Measurements from ENCODE around the gene COL9A3. TPM values are rescaled to one million over a fixed set of nuclear protein-coding genes. Genes with fewer than 3 reads are reported as not detected.

Gene COL9A3
- polyA plus RNA-seq, 1 donor from 2014 or later: 3.1 TPM

DNA sequence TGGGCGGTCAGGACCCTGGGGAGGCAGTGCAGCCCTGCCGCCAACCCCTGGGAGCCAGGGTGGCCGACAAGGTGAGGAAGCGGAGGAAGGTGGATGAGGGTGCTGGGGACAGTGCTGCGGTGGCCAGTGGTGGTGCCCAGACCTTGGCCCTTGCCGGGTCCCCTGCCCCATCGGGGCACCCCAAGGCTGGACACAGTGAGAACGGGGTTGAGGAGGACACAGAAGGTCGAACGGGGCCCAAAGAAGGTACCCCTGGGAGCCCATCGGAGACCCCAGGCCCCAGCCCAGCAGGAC lies 4.0 kb upstream of the COL9A3 start:
- Histone ChIP-seq H3K27me3 (ENCODE audit: insufficient read depth, low read depth, low read length) (peaks cover 22% of the 10 kb centered on the region), H3F3A (ENCODE audit: insufficient read depth, low read length, poor library complexity, severe bottlenecking) (no peaks in the 10 kb centered on the region), H3K4me2 (ENCODE audit: low read length) (no peak overlapping the region), H3K36me3 (ENCODE audit: insufficient read depth, low read length) (no peaks in the 10 kb centered on the region), H3K27ac (ENCODE audit: low read length) (no peak overlapping the region), H3K9me2 (ENCODE audit: insufficient read depth, low read length) (no peaks in the 10 kb centered on the region), H3K9me3 (ENCODE audit: low read length) (no peaks in the 10 kb centered on the region), H2AFZ (ENCODE audit: low read depth, low read length) (no peak overlapping the region), H3K9ac (ENCODE audit: low read length) (no peak overlapping the region), H3K79me2 (replicated peaks; ENCODE audit: insufficient read depth, low read length) (no peaks in the 10 kb centered on the region), H4K20me1 (ENCODE audit: insufficient read depth) (no peaks in the 10 kb centered on the region), H3K4me3 (ENCODE audit: low read length) (no peak overlapping the region)
- TF ChIP-seq, protein P1, sequence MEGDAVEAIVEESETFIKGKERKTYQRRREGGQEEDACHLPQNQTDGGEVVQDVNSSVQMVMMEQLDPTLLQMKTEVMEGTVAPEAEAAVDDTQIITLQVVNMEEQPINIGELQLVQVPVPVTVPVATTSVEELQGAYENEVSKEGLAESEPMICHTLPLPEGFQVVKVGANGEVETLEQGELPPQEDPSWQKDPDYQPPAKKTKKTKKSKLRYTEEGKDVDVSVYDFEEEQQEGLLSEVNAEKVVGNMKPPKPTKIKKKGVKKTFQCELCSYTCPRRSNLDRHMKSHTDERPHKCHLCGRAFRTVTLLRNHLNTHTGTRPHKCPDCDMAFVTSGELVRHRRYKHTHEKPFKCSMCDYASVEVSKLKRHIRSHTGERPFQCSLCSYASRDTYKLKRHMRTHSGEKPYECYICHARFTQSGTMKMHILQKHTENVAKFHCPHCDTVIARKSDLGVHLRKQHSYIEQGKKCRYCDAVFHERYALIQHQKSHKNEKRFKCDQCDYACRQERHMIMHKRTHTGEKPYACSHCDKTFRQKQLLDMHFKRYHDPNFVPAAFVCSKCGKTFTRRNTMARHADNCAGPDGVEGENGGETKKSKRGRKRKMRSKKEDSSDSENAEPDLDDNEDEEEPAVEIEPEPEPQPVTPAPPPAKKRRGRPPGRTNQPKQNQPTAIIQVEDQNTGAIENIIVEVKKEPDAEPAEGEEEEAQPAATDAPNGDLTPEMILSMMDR (IDR thresholded peaks at IDR 0.05; ENCODE audit: poor library complexity, severe bottlenecking): no peak
- no peak for TF ChIP-seq SMC3 (conservative IDR thresholded peaks at IDR 0.05; ENCODE audit: poor library complexity)
- TF ChIP-seq MXI1 (conservative IDR thresholded peaks at IDR 0.05; ENCODE audit: poor library complexity, severe bottlenecking): no peak
- TF ChIP-seq POLR2AphosphoS5 (IDR thresholded peaks at IDR 0.05): no peak
- TF ChIP-seq EP300 (conservative IDR thresholded peaks at IDR 0.05; ENCODE audit: poor library complexity, severe bottlenecking): no peak
- TF ChIP-seq RAD21 (conservative IDR thresholded peaks at IDR 0.05): no peak

DNA sequence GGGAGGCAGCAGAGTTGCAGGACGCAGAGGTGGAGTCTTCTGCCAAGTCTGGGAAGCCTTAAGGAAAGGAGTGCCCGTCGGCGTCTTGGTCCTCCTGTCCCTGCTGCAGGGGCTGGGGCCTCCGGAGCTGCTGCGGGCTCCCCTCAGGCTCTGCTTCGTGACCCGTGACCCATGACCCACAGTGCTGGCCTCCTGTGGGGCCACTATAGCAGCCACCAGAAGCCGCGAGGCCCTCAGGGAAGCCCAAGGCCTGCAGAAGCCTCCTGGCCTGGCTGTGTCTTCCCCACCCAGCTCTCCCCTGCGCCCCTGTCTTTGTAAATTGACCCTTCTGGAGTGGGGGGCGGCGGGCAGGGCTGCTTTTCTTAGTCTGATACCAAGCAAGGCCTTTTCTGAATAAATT lies 3.3 kb upstream of the COL9A3 start:
- TF ChIP-seq MXI1 (conservative IDR thresholded peaks at IDR 0.05; ENCODE audit: poor library complexity, severe bottlenecking) (no peak), TAF1 (IDR thresholded peaks at IDR 0.05; ENCODE audit: low read depth) (no peak), POLR2AphosphoS5 (IDR thresholded peaks at IDR 0.05) (no peak), EZH2 (IDR thresholded peaks at IDR 0.05; ENCODE audit: borderline replicate concordance, insufficient read depth, low read length, poor library complexity, severe bottlenecking) (no peak), EP300 (conservative IDR thresholded peaks at IDR 0.05; ENCODE audit: poor library complexity, severe bottlenecking) (no peak), RAD21 (conservative IDR thresholded peaks at IDR 0.05) (no peak), SMC3 (conservative IDR thresholded peaks at IDR 0.05; ENCODE audit: poor library complexity) (no peak)
- TF ChIP-seq, protein P1 (IDR thresholded peaks at IDR 0.05; ENCODE audit: poor library complexity, severe bottlenecking): no peak
- TF ChIP-seq, protein P2, sequence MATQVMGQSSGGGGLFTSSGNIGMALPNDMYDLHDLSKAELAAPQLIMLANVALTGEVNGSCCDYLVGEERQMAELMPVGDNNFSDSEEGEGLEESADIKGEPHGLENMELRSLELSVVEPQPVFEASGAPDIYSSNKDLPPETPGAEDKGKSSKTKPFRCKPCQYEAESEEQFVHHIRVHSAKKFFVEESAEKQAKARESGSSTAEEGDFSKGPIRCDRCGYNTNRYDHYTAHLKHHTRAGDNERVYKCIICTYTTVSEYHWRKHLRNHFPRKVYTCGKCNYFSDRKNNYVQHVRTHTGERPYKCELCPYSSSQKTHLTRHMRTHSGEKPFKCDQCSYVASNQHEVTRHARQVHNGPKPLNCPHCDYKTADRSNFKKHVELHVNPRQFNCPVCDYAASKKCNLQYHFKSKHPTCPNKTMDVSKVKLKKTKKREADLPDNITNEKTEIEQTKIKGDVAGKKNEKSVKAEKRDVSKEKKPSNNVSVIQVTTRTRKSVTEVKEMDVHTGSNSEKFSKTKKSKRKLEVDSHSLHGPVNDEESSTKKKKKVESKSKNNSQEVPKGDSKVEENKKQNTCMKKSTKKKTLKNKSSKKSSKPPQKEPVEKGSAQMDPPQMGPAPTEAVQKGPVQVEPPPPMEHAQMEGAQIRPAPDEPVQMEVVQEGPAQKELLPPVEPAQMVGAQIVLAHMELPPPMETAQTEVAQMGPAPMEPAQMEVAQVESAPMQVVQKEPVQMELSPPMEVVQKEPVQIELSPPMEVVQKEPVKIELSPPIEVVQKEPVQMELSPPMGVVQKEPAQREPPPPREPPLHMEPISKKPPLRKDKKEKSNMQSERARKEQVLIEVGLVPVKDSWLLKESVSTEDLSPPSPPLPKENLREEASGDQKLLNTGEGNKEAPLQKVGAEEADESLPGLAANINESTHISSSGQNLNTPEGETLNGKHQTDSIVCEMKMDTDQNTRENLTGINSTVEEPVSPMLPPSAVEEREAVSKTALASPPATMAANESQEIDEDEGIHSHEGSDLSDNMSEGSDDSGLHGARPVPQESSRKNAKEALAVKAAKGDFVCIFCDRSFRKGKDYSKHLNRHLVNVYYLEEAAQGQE (IDR thresholded peaks at IDR 0.05; ENCODE audit: borderline replicate concordance): no peak

More for the DNA sequence above, 3.3 kb upstream of the COL9A3 start:
- Histone ChIP-seq H4K20me1 (ENCODE audit: insufficient read depth) (no peaks in the 10 kb centered on the region), H3K9ac (ENCODE audit: low read length) (no peak overlapping the region), H2AFZ (ENCODE audit: low read depth, low read length) (no peak overlapping the region), H3F3A (ENCODE audit: insufficient read depth, low read length, poor library complexity, severe bottlenecking) (no peaks in the 10 kb centered on the region), H3K79me2 (replicated peaks; ENCODE audit: insufficient read depth, low read length) (no peaks in the 10 kb centered on the region), H3K9me2 (ENCODE audit: insufficient read depth, low read length) (no peaks in the 10 kb centered on the region), H3K27me3 (ENCODE audit: insufficient read depth, low read depth, low read length) (peaks cover 25% of the 10 kb centered on the region), H3K4me3 (ENCODE audit: low read length) (no peak overlapping the region), H3K4me2 (ENCODE audit: low read length) (no peak overlapping the region), H3K27ac (ENCODE audit: low read length) (no peak overlapping the region), H3K9me3 (ENCODE audit: low read length) (no peaks in the 10 kb centered on the region), H3K36me3 (ENCODE audit: insufficient read depth, low read length) (no peaks in the 10 kb centered on the region)

Data from neural cell (in vitro differentiated cells).